Fibroblast of peridontal ligament (primary cell): ENCODE results near the gene MASP1.

ENCODE experiments used
- DNase-seq: peaks from one replicate; pipeline ENCODE4 v3.0.0-alpha.2; 2010; ENCODE audit errors: extremely low read depth

The MASP1 gene

GRCh38 chr3:187186801-187187421 is 104.6 kb downstream of the MASP1 start:
- DNase-seq, result peak; percentile 91

DNA sequence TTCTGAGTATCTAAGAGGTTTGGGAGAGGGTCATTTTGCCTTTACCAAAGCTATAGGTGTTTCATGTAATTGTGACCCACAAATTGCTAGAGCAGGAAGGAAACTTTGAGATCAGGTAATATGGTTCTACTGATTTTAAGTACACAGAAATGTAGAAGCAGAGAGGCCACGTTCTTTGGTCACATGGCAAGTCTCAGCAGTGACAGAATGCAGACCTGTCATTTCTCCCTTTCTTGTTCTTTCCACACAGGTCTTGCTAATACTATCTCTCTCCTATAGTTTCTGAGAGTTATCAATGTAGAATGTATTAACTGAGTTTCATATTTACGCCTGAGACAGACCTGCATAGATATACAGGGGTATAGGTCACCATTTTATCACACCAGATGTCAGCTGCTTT is 105.2 kb downstream of the MASP1 start:
- no peak for DNase-seq

DNA sequence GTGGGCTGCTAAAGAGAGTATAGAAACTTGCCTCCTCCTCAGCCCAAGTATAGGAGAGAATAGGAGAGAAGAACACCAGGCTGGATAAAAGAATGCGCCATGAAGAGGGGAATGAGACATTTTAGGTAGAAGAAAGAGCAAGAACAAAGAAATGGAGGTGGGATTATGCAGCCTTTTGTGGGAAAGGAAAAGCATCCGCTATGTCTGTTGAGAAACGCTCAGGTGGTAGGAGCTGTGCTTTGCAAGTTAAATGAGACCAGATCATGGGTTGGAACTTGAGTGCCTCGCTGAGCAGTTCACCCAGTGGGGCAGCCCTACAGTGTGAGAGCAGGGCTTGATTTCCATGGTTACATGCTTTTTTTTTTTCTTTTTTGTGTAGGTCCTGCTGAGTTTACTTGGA is 105.8 kb downstream of the MASP1 start:
- DNase-seq, result no peak
